NCI-H187 treated with DMSO at 0.1 percent for 48 hours (cell line): ENCODE data around the gene BMPER.

ENCODE experiments used
- DNase-seq: peaks from one replicate; lab custom pipeline; 2025; lab: John Stamatoyannopoulos, UW

The BMPER gene

GRCh38 chr7:33905389-33906032, at the start of gene BMPER:
Gene BMPER (plus strand): TSS chr7:33905539. CDS start chr7:33905614, 75 bp downstream.
- no peak for DNase-seq

- DNase-seq = no peak
Observed at GRCh38 chr7:33861947-33862346, 43.4 kb upstream of the BMPER start.

- DNase-seq = no peak
Observed at GRCh38 chr7:33862946-33863814, 42.2 kb upstream of the BMPER start.

- no peak for DNase-seq
Observed at GRCh38 chr7:33868166-33868565, 37.2 kb upstream of the BMPER start.

GRCh38 chr7:33869176-33869575, 36.2 kb upstream of the BMPER start:
- DNase-seq = no peak

GRCh38 chr7:33870120-33870519, 35.2 kb upstream of the BMPER start:
- no peak for DNase-seq

- DNase-seq = no peak
Observed at GRCh38 chr7:33872870-33873269, 32.5 kb upstream of the BMPER start.

GRCh38 chr7:33873518-33873917, 31.8 kb upstream of the BMPER start:
- DNase-seq = no peak

- no peak for DNase-seq
Observed at GRCh38 chr7:33873981-33874750, 31.2 kb upstream of the BMPER start.

GRCh38 chr7:33874943-33875342, 30.4 kb upstream of the BMPER start:
- DNase-seq = no peak

GRCh38 chr7:33876596-33877274, 28.6 kb upstream of the BMPER start:
- DNase-seq = no peak

- no peak for DNase-seq
Observed at GRCh38 chr7:33880787-33881186, 24.6 kb upstream of the BMPER start.

- DNase-seq = no peak
Observed at GRCh38 chr7:33881316-33881715, 24.0 kb upstream of the BMPER start.

GRCh38 chr7:33882040-33882837, 23.1 kb upstream of the BMPER start:
- no peak for DNase-seq

GRCh38 chr7:33882950-33883670, 22.2 kb upstream of the BMPER start:
- no peak for DNase-seq

GRCh38 chr7:33883671-33883965, 21.7 kb upstream of the BMPER start:
- no peak for DNase-seq

- no peak for DNase-seq
Observed at GRCh38 chr7:33885290-33886148, 19.8 kb upstream of the BMPER start.

GRCh38 chr7:33886149-33886623, 19.2 kb upstream of the BMPER start:
- DNase-seq = no peak

GRCh38 chr7:33887266-33887975, 17.9 kb upstream of the BMPER start:
- no peak for DNase-seq
